Measurements from ENCODE around the gene ALDH6A1.
"Not testable (repeated sequence)": the region's sequence is repeated elsewhere in the genome, so short reads cannot be mapped to it uniquely, and the experiment has no call there.

Gene ALDH6A1

GRCh38 chr14:74084277-74085046 lies at the start of gene ALDH6A1, which contains the start of gene LIN52:
Gene ALDH6A1, minus strand, starts transcription at chr14:74084453. Its CDS starts 59 bp downstream, at chr14:74084394.
Gene LIN52, plus strand, starts transcription at chr14:74084956. Its CDS starts 19 bp downstream, at chr14:74084975.
- peak; percentile 100 for DNase-seq

GRCh38 chr14:74127634-74128033 lies 43.4 kb upstream of the ALDH6A1 start:
- no peak for DNase-seq

- DNase-seq, result no peak
These were observed 42.2 kb upstream of the ALDH6A1 start for GRCh38 chr14:74126315-74127013.

GRCh38 chr14:74125487-74125886 lies 41.2 kb upstream of the ALDH6A1 start:
- DNase-seq, result not testable (repeated sequence)

GRCh38 chr14:74111395-74112216 lies 27.4 kb upstream of the ALDH6A1 start:
- DNase-seq, result not testable (repeated sequence)

GRCh38 chr14:74109369-74109768 lies 25.1 kb upstream of the ALDH6A1 start:
- DNase-seq, result no peak

- no peak for DNase-seq
These were observed 21.1 kb upstream of the ALDH6A1 start for GRCh38 chr14:74105381-74105780.

- DNase-seq, result no peak
These were observed 5.2 kb upstream of the ALDH6A1 start for GRCh38 chr14:74089251-74090020.

- DNase-seq, result no peak
These were observed 1.6 kb upstream of the ALDH6A1 start for GRCh38 chr14:74085828-74086227.

- DNase-seq, result peak in 1 of 2 experiments; percentile 69
These were observed 889 bp upstream of the ALDH6A1 start for GRCh38 chr14:74085047-74085637.

- DNase-seq, result no peak
These were observed 423 bp downstream of the ALDH6A1 start for GRCh38 chr14:74083784-74084276.

- DNase-seq, result no peak
These were observed 1.1 kb downstream of the ALDH6A1 start for GRCh38 chr14:74083161-74083560.

GRCh38 chr14:74081491-74081890 lies 2.8 kb downstream of the ALDH6A1 start:
- DNase-seq, result no peak

GRCh38 chr14:74080820-74081460 lies 3.3 kb downstream of the ALDH6A1 start:
- no peak for DNase-seq

- DNase-seq, result no peak
These were observed 6.9 kb downstream of the ALDH6A1 start for GRCh38 chr14:74077401-74077800.

- DNase-seq, result no peak
These were observed 18.3 kb downstream of the ALDH6A1 start for GRCh38 chr14:74065746-74066575.

GRCh38 chr14:74064883-74065282 lies 19.4 kb downstream of the ALDH6A1 start:
- no peak for DNase-seq

- no peak for DNase-seq
These were observed 19.8 kb downstream of the ALDH6A1 start for GRCh38 chr14:74064426-74064825.

GRCh38 chr14:74062809-74063150 lies 21.5 kb downstream of the ALDH6A1 start:
- no peak for DNase-seq

GRCh38 chr14:74049876-74050495 lies 34.3 kb downstream of the ALDH6A1 start:
- no peak for DNase-seq
